RKO (cell line): ENCODE data around the gene FOXF1.

Source experiments
- DNase-seq: peaks from one replicate; pipeline ENCODE4 v3.0.0-alpha.2; 2016; ENCODE audit warnings: low spot score

The FOXF1 gene

DNA sequence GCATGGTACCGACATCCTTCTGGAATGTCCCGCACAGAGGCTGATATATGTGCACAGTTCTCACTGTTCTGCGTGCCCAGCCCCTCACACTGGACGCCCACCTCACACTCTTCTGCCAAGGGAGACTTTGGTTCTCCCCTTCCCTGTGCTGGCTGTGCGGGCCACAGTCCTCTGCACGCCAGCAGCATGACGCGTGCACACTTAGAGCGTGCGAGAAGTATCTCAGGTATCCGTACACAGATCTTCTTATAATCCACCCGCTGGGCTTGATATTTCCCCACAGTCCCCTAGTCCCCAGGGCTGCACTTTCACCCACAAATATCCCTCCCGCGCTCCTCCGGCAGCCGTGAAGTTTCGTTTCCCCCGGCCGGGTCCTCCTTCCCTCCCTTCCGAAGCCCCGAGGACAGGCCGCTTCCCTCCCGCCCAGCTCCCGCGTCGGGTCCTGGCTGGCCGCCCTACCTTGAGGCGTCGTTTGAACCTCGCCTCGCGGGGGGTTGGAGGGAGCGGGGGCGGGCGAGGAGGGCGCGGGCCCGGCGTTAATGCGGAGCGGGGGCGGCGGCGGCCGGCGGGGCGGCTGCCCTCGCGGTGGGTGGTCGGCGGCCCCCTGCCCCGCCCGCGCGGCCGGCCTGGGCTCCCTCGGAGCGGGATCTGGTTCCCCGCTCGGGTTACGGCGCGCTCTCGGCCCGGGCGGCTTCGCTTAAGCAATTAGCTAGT, 5.0 kb upstream of the FOXF1 start:
- DNase-seq = no peak

DNA sequence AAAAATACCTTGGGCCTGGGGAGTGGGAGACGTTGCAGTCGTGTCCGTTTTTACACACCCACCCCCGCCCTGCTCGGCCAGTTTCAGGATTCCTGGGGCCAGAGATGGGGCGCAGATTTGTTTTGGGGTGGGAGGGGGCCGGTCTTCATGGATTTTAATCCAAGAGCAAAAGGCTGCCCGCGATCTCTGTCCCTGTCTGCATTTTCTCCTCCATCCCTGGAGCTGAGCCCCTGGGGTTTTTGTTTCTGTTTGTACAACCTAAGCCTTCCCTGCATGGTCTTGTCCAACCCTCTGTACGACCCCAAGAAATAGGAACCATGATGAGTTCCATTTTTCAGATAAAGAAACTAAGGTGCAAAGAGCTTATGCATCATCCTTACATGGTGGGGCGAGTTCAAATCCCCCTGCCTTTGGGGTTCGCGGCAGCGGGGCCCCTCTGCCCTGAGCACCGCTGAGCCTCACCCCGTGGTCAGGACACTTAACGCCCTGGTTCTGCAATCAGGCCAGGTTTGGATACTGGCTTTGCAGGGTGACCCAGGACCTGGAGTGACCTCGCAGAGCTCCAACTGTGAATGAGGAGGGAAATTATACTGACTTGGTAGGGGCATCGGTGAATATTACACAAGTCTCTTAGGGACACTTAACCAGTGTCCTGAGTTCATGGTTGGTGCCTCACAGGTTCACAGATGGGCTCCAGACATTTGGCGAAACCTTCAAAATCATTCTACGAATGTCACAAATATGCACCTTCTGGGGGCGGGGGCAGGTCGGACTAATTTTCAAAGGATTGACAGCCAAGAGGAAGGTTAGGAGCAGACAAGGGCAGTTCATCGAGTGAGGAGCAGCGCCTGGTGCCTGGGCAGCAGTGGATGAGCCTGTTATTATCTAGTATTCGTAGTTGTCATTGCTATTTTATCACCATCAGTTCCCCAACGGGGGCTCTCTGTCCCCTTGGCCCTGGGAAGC, 4.1 kb upstream of the FOXF1 start:
- DNase-seq = no peak

DNA sequence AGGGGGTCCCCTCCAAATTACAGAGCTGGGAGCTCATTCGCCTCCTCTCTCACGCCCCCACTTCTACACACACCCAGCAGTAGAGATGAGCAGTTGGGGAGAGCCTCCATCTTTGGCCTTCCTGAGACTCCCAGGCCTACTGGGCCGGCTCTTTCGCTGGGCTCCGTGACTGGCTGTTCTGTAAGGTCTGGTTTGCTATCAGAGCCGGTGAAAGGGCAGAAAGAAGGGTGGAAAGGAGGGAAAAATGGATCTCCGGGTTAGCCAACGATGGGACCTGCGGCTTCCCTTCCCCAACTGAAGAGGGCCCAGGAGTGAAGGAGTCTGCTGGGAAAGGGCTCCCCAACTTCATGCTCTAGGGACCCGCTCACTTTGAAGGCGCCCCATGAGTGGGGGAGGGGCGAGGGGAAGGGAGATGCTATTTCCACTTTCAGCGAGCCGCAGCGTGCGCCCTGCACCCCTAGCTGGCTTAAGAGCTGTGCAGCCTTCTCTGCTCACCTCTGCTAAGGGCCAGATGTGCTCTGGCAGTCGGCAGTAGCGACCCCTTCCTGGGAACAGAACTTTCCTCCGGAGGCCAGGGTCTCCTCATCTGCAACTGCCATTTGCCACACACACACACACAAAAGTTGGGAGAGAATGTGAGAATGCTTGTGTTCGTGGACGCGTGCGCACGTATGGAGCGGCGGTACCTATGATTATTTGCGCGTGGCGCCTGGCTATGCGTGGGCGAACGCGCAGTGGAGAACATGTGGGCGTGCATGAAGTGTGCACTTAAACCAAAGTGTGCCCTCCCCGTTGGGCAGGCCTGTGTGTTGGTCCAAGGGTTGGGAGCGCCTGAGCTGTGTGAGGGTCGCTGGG, 2.9 kb upstream of the FOXF1 start:
- no peak for DNase-seq

DNA sequence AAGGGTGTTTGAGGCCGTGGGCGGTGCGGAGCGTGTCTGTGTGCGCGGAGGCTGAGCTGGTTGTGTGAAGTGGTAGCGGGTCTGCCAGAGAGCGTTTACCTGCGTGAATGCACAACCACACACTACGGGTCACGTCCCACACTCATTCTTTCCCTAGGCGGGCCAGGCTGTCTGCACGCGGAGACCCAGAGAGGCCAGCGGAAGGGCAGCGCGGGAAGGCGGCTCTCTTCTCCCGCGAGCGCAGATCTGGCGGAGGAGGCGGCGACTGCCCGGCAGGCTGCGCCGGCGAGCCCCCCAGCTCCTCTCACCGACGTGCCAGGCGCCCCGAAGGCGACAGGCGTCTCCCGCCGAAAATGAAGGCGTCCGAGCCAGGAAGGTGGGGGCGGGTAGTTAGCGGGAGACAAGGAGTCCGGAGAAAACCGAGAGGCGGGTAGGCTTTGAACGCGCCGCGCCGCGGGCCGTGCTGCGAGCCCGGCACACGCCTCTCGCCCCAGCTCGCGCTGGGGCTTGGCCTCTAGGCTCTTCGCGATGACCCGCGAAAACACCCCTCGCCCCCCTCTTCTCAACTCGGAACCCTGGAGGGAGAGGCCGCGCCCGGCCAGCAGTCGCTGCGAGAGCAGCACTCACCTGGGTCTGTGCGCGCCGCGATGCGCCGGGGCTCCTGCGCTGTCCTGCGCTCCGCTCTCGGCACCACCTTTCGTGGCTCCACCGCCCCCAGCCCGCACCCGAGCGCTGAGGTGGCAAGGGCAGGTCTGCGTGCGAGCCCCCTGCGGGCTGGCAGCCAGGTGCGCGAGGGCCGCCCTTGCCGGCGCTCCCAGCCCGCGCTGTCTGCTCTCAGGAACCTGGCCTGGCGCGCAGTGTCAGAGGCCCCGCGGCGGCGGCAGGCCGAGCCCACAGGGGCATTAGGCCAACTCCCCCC, 2.0 kb upstream of the FOXF1 start:
- no peak for DNase-seq

- peak; percentile 47 for DNase-seq
Observed at GRCh38 chr16:86508947-86509758, 1.2 kb upstream of the FOXF1 start.

DNA sequence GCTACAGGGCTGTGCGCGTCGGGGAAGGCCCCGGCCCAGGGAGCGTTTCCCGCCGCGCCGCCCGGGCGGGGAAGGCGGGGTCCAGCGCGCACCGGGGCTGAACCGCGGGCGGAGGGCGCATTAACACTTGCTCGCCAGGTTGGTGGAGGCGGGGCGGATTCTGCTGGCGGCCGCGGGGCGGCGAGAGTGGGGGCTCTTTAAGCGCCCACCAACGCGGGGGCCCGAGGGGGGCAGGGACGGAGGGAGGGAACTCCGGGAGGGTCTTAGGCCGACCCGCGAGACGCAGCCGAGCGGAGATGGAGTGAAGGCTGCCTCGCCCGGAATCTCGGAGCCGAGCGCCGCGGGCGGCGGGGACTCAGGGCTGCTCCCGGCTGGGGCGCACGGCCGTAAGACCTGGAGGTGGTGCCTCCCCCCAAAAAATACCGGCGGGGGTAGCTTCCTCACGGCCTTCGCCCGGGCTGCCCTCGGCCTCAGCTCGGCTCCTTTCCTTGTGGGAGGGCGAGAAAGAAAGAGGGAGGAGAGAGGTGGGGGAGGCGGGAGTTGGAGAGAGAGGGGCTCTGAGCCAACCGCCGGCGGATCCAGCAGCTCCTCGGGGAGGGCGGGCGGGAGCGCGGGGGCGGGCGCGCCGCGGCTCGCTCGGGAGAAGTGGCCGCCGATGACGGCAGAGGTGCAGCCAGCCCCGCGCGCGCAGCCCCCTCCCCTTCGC, 415 bp upstream of the FOXF1 start:
- peak; percentile 49 for DNase-seq

- DNase-seq = no peak
Observed at GRCh38 chr16:86511317-86512161, 1.2 kb downstream of the FOXF1 start.

- DNase-seq = no peak
Observed at GRCh38 chr16:86512301-86512859, 2.1 kb downstream of the FOXF1 start.

GRCh38 chr16:86512860-86513470, 2.6 kb downstream of the FOXF1 start:
- DNase-seq = no peak

GRCh38 chr16:86513471-86514277, 3.3 kb downstream of the FOXF1 start:
- DNase-seq = no peak

DNA sequence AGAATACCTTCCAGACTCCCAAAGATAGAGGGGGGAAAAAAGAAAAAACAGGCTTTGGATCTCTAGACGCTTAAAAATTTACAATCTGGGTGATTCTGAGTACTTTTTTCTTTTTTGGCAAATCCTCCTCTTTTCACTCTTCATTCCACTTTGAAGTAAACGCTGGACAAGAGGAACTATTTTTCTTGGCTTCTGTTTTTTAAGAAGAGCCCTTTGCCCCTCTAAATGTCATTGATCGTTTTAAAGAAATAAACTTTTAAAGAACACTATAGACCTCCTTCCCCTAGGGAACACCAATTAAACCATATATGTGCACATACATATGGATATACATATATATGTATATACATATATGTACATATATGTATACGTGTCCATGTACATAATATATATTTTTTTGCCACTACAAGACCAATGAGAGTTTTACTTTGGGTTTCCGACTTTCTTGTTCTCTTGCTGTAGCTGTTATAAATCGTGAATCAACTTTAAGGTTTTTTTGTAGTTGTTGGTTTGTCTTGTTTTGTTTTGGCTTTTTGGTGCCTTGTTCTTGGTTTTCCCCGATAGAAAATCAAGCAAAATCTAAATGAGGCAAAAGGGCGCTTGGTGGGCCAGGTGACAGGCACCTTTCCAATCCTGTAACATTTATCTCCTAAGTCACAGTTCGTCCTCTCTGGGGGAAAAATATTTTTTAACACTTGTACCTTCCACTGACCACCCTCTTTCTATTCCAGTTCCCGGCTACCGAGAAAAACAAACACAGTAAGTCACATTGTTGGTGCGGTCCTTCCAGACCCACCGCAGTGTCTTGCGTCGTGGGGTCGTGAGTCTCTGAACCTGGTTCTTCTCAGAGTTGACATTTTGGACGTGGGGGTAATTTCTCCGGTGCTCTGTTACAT, 4.4 kb downstream of the FOXF1 start:
- no peak for DNase-seq

- no peak for DNase-seq
Observed at GRCh38 chr16:86515413-86515776, 5.1 kb downstream of the FOXF1 start.

GRCh38 chr16:86515777-86516622, 5.7 kb downstream of the FOXF1 start:
- no peak for DNase-seq

- DNase-seq = no peak
Observed at GRCh38 chr16:86516623-86517003, 6.3 kb downstream of the FOXF1 start.

GRCh38 chr16:86517033-86517432, 6.7 kb downstream of the FOXF1 start:
- no peak for DNase-seq
